COR-L47 (cell line): ENCODE measurements around the gene ABR.
"Not testable (repeated sequence)": the region's sequence is repeated elsewhere in the genome, so short reads cannot be mapped to it uniquely, and the experiment has no call there.

Source experiments
- DNase-seq: peaks from one replicate; lab custom pipeline; 2025; lab: John Stamatoyannopoulos, UW

Gene ABR

DNA sequence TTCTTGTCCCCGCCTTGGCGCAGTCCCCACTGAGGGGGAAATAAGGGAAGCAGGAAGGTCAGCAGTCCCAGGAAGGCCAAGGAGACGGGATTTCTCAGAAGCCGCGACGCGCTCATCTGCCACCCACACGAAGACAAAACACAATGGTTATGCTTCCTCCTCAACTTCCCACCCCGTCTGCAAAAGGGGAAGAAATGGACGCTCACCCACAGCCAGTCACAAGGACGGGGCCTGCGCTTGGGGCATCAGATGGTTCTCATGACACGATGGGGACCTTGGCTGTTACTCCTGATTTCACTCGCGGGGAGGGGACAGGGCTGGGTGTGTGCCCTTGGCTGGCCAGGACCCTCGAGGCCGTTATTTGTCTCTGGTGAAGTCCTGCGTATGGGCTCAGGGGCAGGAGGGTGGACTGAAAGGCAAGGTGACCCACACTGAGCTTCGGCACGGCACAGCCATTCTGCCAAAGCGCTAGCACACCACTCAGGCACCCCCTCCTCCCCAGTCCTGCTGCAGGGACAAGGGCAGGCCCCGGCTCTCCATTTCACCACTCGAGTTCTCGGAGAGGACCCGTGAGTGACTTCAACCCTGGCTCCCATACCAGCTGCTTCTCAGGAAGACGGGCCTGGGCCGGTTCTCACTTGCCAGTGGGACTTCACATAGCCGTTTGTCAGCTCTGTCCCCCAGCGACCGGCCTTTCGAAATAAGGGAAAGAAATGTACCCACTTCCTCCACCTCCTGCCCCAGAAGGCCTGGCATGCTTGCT, 84.5 kb downstream of the ABR start:
- no peak for DNase-seq

DNA sequence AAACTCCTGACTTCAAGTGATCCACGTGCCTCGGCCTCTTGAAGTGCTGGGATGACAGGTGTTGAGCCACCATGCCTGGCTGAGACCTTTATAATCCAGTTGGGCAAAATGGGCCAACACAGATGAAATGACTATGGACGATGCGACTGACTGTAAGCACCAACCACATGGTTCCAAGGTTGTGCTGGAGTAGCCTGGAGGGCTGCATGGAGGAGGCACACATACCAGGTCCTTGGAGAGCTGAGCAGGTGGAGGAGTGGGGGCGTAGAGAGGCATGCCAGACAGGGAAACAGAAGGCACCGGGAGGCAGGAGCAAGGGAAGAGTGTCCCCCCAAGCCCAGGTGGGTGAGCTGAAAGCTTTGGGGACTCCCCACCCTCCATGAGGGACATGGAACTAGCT, 85.2 kb downstream of the ABR start:
- no peak for DNase-seq

DNA sequence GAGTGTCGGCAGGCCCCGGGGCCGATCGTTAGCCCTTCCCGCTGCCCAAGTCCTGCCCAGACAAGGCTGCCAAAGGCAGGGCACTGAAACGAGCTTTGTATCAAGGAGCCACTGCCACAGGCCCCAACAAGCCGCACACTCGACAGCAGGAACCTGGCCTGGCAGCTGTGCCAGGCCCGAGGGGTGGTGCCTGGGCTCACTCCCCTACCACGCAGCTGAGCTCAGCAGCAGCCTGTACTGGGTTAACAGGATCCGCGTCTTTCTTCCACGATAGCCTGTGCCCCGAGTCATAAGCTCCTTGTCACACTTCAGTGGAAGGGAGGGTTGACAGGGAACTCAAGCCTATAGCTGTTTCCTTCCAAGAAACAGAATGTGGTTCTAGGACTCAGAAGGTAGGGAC, 87.9 kb downstream of the ABR start:
- no peak for DNase-seq

DNA sequence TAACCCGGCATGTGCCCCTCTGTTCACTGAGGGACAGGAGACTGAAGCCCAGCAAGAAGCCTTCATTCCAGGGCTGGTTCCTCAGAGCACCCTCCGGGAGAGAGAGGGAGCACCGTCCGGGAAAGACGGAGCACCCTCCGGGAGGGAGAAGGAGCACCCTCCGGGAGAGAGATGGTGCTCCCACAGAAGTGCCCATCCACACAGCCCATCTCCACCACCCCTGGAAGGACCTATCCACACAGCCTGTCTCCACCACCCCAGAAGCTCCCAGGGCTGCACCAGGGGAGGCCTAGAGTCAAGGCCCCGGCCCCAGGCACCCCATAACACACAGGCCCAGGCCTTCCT, 88.6 kb downstream of the ABR start:
- no peak for DNase-seq

DNA sequence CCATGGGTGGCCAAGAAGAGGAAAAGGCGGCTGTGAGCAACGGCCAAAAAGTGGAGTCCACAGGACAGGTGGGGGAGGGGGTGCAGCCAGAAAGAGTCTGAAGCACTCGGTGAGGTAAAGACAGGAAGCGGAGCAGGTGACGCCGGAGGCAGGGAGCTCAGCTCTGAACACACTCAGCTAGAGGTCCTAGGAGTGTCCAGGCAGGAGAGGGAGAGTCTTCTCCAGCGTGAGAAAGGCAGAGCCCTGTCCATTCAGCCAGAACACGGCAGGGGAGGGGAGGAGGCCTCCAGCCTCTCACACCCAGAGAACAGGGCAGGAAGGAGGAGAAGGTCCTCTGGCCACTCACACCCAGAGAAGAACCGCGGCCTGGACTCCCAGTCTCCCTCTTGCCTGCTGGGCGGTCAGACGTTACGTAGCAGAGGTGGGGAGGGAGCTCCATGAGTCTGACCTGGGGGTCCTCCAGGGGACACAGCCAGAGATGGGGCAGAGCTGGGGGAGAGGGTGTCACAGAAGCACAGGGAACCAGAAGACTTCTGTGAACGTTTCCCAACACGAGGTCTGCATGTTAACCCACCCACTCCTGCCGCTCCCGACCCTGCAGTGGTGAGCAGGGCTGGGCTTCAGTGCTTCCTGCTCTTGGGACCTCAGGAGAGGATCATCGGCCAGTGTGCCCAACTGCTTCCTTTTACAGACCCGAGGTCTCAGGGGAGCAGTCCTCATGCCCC, 89.2 kb downstream of the ABR start:
- DNase-seq = no peak

DNA sequence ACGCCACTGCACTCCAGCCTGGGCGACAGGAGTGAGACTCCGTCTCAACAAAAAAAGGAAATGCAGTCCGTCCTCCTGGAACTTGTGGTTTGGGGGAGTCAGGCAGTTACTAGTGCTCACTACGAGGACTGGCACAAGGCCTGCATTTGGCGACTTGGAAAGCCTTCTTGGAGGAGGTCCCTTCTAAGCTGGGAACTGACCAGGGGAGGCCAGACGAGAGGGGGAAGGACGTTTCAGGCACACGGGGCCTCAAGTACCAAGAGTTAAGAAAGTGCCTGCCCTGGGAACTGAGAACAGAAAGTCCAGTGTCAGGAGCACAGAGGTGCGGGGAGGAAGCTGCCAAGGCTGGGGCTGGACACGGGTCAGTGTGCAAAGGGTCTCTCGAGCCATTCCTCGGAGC, 89.9 kb downstream of the ABR start:
- no peak for DNase-seq

DNA sequence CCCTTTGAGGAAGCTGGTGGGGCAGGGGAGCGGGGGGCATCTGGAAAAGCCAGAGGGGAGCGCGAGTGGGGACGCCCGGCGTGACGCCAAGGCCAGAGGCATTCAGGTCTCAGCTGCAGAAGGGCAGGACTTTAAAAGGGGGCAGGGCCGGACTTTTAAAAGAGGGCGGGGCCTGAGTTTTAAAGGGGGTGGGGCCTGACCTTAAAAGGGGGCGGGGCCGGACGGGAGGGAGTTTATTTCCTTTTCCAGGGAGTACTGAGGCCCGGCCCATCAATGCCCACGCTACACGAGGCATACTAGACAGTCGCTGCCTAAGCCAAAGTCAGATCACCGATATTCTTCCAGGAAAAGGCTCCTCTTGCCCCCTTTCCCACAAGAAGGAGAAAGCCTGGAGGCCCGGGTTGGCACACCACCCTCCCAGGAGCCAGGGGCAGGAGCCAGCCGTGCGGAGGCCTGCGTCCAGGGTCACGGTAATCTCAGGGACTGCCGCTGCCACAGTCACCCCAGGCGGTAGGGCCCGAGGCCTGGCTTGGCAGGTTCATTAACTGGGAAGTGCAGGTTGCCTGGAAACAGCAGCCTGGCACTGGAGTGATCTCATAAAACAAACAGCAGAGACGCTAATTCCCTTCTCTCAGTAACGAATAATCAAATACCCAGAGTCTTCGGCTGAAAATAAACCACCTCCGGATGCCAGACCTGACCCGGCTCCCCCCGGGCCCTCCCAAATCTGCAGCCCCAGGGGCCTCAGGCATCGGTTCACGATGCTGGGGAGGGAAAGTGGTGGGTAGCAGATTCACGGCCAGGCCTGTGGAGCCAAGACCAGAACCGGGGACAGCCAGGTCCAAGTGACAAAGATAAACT, 92.2 kb downstream of the ABR start:
- DNase-seq = peak; percentile 45

DNA sequence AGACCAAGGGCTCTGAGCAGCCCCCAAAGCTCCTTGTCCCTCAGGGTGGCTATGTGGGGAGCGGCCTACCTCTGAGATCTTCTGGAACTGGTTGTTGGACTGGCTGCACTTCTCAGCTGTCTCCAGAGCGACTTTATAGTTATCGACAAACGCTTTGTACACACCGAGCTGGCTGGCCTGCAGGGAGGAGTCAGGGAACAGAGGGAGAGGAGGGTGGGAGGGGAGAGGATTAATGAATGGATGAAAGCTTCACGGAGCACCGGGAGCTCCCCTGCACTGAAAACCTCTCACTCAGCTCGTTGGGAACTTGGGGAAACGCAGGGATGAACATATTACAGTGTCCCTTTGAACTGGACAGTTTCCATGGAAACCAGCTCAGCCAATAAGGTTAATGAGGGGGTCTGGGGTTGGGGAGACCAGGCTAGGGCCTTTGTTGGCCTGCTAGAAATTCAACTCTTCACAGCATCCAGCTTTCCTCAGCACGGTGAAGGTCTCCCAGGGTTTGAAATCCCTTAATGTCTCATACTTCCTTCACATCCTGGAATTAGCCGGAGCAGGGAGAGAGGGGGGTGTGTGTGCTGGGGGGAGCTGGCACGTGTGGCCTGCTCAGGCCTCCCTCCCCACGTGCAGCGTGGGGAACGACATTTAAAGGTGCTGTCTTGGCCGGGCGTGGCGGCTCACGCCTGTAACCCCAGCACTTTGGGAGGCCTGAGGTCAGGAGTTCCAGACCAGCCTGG, 96.2 kb downstream of the ABR start:
- DNase-seq = no peak

DNA sequence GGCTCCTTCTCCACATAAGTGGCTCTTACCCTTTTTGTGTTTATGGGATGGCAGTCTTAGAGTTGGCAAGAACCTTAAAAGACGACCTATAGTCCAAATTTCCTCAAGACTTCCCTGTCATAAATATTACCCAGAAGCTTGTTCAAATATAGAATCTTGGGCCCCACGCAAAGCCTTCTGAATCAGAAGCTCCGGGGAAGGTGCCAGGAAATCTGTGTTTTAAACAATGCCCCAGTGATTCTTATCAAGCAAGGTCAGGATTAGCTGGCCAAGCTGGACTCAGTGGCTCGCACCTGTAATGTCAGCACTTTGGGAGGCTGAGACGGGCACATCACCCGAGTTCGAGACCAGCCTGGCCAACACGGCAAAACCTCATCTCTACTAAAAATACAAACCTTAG, 97.2 kb downstream of the ABR start:
- no peak for DNase-seq

DNA sequence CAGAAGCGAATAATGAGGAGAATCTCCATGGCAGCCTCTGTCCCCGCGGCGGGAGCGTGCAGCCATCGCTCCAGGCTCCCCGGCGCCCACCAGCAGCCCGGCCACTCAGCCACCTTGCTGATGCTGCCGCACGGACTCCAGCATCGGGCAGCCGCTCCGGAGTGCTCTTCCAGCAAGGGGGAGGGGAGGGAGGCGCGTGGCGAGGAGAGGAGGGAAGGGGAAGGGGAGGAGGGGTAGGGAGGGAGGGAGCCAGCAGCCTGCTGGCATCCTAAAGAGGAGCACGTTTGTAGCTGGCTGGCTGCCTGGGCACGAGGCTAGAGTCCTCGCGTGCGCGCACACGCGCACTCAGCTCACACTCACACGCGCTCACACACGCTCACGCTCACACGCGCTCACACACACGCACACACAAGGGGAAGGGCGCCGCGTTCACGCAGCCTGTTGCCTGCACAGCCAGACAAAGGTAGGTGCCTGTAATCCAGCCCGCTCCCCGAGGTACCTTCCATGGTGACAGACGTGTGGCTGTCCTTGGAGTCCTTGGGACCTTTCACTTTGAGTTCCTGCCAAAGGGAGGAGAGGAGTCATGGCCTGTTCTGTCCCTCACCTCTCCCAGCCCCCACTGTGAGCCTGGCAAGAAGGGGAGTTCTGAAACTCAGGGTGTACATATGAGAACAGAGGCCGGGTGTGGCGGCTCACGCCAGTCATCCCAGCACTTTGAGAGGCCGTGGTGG, 100.8 kb downstream of the ABR start:
- DNase-seq = peak; percentile 37

DNA sequence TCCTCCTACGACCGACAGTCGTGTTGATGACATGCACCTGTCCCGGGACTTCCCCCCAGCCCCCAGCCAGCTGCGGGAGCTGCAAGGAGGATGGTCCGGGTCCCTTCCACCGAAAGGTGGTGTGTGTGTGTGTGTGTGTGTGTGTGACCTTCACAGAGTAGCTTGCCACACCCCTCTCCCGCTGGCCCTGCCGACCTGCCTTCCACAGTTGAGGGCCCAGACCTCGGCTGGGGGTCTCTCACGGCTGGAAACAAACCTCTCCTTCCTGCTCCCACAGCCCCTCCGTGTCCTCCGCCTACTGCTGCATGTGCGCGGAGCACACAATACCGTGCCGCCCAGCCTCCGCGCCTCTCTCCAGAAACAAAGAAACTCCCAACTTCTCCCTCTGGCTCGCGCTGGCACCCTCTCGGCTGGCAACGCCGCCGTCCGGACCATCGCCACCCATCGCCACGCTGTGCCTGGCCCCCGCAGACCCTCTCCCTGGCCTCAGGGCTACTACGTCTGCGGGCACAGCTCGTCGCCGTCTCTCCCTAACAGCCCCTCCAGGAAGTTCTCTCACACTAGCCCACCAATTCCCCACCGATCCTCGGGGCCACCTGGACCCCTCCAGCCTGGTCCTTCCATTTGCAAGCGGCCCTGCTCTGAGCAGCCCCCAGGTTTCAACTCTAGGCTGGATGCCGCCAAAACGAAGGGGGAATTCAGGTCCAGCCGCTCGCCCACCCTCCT, 101.6 kb downstream of the ABR start:
- DNase-seq = no peak

DNA sequence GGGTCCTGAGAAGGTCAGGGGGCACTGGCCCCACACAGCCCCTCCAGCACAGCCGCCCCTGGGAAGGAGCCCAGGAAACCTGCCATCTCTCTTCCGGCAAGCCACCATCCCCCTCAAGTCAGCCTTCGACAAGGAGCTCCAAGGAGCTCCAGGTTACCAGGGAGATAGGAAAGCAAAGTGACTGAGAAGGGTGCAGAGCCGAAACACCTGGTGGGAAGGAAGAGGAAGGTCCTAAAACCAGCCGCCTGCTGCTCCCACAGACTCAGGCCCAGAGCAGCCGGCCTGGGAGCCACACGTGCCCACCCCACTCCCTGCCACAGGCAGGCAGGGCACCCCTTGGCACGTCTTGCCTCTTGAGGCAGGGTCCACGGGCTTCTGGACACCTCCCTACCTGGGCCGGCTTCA, 102.2 kb downstream of the ABR start:
- DNase-seq = no peak

DNA sequence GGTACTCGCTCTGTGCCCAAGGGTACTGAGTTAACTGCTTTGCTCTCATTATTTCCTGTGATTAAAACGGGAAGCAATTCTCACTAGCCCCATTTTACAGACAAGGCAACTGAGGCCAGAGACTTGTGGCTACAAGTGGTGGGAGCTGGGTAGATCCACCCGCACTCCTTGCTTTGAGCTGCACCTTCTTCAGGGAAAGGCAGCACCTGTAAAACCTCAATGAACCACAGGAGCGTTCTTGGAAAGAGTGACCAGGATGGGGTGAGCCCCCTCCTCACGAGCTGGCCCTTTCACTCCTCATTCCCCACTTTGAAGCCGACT, 102.8 kb downstream of the ABR start:
- DNase-seq = no peak

DNA sequence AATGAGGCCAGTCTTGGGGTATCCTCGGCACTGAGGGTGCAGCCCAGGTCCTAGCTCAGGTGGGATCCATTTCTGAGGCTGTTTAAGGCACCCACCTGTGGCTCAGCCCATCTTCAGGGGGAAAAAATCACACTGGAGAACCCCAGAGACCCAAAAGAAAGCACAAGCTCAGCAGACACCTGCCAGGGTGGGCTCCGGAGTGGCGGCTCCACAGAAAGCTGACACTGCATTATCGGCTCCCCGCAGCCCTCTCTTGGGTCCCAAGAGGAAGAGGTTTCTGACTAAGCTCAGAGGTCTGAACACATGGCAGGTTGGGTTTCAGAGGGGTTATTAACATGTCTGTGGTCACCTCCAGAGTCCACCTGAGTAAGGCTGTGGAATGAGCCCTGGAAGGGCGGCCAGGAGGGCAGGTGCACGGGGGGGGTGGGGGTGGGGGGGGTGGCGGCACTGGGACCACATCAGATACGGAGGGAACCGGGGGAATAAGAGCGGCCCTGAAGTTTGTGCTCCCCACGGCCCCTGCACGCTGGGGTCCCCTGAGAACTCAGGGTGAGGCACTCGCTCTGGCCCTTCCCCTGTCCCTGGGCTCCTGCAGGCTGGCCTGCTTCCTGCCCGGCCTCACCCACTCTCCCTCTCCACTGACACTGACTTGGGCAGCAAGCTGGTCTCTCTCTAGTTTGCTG, 103.3 kb downstream of the ABR start:
- no peak for DNase-seq

DNA sequence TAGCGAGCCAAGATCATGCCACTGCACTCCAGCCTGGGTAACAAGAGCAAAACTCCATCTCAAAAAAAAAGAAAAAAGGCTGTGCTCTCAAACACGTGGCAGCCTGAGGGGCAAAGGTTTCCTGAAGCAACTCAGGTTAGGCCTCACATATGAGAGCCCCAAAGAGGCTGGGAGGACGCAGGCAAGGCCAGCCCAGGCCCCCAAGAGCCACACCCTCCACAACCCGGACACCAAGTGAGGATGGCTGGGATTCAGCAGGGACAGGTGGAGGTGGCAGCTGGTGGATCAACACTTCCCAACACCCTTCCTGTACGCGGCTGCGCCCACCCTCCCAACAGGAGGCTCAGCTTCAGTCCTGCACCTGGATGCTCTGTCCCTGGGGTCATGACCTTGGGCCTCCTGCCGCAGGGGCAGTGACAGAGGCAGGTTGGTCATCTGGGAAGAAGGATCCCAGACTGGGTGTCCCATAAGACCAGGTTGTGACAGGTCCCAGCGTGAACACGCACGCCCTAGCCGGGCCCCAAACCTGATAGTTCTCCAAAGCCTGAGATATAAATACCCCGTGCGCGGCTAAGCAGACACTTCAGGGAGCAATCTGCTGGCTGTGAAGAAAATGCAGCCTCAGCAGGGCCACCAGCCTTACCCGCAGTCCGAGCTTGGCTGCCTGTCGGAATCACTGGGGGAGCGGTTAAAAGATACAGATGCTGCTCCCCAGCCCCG, 104.7 kb downstream of the ABR start:
- DNase-seq = no peak

DNA sequence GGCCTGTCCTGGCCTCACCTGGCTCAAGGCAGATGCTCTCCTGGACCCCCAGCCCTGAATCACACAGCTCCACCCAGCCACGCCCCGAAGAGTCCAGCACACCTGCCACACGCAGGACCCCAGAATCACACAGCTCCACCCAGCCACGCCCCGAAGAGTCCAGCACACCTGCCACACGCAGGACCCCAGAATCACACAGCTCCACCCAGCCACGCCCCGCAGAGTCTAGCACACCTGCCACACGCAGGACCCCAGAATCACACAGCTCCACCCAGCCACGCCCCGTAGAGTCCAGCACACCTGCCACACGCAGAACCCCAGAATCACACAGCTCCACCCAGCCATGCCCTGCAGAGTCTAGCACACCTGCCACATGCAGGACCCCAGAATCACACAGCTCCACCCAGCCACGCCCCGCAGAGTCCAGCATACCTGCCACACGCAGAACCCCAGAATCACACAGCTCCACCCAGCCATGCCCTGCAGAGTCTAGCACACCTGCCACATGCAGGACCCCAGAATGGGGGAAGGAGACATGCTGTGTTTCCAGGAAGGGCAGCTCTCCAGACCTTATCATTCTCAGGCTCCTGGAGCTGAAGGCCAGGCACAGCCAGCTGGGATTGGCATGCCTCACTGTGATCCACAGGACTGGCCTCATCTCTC, 105.7 kb downstream of the ABR start:
- DNase-seq = not testable (repeated sequence)

DNA sequence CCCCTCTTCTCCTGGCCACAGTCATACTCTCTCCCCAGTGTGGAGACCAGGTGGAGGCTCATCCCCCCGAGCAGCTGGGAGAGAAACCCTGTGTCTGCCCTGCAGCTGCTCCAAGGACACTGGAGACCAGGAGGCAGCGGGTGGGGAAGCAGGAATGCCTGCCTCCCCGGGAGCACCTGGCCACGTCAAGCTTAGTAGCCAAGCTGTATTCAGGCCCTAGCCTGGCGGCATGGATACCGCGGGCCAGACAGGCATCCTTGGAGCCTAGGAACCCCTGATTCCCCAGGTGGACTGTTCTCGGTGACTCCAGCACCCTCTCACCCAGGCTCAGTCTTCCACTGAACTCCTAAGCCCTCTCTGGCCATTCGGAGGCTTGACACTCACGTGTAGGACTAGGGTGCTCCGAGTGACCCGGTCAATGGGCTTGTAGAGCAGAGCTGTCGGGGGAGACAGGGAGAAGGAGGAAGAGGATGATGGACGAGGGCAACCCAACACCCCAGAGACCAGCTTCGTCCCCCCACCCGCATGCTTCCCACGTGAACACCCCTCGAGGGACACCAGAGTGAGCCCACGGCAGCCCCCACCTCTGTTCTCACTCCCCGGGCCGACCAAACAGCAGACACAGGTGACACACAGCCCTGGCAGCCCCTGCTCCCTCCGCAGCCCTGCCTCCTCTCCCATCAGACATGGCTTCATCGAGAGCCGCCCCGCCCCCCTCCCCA, 106.4 kb downstream of the ABR start:
- DNase-seq = peak; percentile 33

DNA sequence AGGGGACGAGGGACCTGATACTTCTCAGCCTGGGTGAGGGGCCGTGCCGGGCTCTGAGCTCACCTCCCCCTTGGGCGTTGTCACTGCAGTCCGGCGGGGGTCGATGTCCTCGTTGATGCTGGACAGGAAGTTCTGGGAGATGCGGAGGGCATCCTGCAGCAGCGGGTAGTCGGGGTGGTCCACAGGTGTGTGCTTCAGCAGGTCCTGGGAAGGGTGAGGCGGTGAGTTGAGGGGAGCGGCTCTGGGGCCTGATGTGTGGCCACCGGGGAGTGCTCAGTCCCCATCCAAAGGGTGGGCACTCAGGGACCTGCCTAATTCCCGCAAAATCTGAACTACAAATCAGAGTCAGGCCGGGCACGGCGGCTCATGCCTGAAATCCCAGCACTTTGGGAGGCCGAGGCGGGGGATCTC, 107.2 kb downstream of the ABR start:
- DNase-seq = no peak
